NB4 (cell line): Measurements from ENCODE around the gene CCDC181.

Source experiments
- MYC ChIP-seq: IDR thresholded peaks from 2 replicates; pipeline ENCODE4 v1.6.1; 2011; ENCODE audit warnings: low read depth, low read length
- POLR2A ChIP-seq: IDR thresholded peaks from 2 replicates; pipeline ENCODE4 v1.6.1; 2011; ENCODE audit warnings: mild to moderate bottlenecking; ENCODE audit not compliant: insufficient read length; ENCODE audit errors: extremely low read depth
- TF ChIP-seq, protein P1 (sequence below): IDR thresholded peaks from one replicate; pipeline ENCODE4 v1.5.1; 2012; ENCODE audit warnings: low read depth, low read length
- TF ChIP-seq, protein P2 (sequence below): IDR thresholded peaks from 2 replicates; pipeline ENCODE4 v1.6.1; 2011; ENCODE audit warnings: low read depth, low read length

DNA sequence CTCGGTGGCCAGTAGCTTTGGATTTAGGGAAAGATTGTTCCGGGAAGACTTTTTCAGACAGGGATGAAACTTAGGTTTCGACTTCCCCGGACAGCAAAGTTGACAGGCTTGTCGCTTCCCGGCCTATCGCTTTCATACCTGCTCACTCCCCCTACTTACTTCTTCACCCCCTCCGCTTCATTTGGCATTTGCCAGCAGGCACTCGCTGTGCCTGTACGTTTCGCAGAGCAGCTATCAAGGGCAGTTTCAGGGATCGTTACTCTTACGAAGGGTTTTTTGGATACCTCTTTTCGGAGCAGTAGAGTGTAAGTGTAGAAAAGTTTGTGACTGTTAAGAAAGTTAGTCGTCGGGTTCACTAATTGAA lies 58.9 kb downstream of the CCDC181 start:
- TF ChIP-seq, protein P1, sequence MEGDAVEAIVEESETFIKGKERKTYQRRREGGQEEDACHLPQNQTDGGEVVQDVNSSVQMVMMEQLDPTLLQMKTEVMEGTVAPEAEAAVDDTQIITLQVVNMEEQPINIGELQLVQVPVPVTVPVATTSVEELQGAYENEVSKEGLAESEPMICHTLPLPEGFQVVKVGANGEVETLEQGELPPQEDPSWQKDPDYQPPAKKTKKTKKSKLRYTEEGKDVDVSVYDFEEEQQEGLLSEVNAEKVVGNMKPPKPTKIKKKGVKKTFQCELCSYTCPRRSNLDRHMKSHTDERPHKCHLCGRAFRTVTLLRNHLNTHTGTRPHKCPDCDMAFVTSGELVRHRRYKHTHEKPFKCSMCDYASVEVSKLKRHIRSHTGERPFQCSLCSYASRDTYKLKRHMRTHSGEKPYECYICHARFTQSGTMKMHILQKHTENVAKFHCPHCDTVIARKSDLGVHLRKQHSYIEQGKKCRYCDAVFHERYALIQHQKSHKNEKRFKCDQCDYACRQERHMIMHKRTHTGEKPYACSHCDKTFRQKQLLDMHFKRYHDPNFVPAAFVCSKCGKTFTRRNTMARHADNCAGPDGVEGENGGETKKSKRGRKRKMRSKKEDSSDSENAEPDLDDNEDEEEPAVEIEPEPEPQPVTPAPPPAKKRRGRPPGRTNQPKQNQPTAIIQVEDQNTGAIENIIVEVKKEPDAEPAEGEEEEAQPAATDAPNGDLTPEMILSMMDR = no peak
- TF ChIP-seq, protein P2, sequence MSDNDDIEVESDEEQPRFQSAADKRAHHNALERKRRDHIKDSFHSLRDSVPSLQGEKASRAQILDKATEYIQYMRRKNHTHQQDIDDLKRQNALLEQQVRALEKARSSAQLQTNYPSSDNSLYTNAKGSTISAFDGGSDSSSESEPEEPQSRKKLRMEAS = no peak
- TF ChIP-seq MYC = no peak
- no peak for TF ChIP-seq POLR2A
